ENCODE measurements around the gene ADTRP.
"Not testable (repeated sequence)": the region's sequence is repeated elsewhere in the genome, so short reads cannot be mapped to it uniquely, and the experiment has no call there.

The ADTRP gene

DNA sequence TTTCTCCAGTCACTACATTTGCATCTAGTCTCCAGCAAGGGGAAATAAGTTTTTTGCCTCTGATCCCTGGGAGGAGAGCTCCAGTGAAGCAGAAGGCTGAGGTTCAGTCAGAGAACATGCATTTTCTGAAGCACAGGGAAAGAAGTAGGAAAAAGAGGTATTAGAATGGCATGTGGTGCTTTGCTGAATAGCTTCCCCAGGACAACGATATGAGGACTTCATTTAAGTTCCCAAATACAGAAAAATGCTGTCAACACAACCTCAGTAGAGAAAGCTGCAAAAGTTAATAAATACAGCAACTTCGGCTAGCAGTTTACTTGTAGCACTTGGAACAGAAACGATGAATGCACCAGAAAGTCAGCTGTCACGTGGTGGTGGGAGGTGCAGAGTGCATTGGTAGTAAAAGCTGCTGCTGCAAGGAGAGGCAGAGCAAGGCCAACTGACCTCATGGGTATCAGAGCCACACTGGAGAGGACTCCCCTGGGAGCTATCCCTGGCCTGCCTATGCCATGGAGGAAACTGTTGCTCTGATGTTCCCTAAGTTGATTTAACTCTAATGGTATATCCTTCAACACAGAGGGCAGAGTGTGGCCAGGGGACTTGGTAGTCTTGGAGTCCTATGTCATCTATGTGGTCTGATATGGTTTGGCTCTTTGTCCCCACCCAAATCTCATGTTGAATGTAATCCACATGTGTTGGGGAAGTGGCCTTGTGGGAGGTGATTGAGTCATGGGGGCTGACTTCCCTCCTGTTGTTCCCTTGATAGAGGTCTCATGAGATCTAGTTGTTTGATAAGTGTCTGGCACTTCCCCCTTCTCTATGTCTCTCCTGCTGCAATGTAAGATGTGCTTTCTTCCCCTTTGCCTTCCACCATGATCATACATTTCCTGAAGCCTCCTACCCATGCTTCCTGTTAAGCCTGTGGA is 85.9 kb downstream of the ADTRP start:
- no peak for DNase-seq (ENCODE audit: low read depth in 2 of 2)

DNA sequence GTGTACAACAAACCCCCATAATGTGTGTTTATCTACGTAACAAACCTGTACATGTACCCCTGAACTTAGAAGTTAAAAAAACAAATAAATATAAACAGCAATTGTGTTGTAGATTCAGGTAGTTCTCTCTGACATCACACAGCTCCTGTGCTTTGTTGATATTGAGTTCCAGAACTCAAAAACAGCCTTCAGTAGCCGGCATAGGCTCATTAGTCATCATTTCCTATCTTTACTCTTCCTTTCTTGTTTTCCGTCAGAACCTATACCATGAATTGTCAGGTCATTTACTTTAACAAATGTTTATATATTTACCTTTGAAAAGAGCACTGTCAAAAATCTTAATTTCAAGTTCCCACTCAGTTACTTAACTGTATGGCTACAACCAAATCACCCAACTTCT is 88.8 kb downstream of the ADTRP start:
- no peak for DNase-seq (ENCODE audit: low read depth in 2 of 2)

DNA sequence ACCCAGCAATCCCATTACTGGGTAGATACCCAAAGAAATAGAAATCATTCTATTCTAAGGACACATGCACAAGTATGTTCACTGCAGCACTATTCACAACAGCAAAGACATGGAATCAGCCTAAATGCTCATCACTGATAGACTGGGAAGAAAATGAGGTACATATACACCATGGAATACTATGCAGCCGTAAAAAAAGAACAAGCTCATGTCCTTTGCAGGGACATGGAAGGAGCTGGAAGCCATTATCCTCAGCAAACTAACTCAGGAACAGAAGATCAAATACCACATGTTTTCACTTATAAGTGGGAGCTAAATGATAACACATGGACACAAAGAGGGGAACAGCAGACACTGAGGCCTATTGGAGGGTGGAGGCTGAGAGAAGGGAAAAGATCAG is 89.2 kb downstream of the ADTRP start:
- DNase-seq (ENCODE audit: low read depth in 2 of 2): not testable (repeated sequence)

DNA sequence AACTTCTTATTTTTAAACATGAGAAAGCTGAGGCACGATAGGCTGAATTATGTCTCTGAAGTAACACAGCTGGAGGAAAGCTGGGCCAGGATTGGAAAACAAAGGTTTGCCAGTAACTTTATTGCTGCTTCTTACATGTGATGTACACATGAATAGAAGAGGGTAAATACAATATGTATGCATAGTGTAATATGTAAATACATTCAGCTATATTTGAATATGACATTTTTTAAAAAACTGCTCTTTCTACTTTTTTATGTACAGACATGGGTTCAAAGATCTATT is 90.2 kb downstream of the ADTRP start:
- no peak for DNase-seq (ENCODE audit: low read depth in 2 of 2)

DNA sequence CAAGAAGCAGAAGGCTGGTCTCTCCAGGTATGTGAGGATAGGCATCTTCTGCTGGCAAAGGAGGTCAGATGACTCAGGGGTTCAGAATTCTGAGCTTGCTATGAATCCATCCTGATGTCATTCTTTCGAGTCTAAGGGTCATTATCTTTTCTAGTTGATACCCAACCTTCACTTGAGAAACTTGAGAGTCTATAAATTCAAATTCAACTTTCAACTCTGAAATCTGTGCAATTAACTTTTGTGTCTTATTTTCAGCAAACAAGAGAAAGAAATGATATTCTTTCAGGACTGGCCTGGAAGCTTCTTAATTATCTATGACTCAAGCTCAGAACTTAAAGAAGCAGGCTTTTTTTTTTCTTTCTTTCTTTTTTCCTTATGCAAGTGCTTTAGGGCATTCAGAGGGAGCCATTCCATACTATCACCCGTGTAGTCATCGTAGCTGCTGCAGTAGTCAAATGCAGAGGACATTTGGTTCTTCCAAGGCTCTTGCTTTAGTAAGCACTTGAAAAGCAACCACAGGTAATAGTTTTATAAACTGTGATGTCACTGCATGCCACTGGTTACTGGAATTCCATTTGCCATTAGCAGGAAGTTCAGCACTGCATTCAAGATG is 93.0 kb downstream of the ADTRP start:
- DNase-seq (ENCODE audit: low read depth in 2 of 2): no peak

DNA sequence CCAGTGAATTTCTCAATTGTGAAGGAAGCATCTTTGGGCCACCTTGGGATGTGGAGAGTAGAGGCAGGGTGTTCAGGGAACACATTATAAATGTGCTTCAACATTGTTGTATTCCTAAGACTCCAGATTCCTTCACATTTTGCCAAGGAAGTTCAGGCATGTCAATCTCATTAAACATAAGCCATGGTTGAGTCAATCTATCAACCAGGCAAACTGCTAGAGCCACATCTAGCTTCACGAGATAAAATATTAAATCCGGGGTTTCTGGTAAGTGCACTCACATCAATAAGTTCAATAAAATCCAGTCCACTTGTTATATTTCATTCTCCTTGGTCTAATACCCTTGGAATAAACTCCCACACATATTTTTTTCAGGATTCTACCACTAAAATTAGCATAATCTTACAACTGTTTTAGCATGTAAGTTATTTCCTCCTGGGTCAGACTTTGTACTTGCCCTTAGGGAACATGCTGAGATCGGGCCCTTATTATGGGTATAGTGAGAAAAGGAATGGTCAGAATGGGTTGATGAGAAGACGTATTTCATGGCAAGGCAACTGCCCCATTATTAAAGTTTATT is 93.6 kb downstream of the ADTRP start:
- DNase-seq (ENCODE audit: low read depth in 2 of 2): no peak

DNA sequence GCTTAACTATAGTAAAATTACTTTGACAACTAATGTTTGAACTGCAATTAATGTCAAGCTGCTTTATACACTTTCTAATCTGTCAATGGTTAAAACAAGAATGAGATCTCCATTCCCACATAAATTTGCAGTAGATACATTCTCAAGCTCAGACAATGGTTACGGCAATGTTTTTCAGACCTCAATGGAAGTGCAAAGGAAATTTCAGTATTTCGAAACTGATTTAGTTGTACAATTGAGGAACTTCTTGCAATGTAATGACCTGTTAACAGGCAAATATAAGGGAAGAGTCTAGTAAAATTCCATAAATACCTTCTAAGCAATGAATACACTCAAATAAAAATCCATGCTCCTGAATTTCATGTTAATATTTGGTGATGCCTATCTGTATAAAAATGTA is 94.7 kb downstream of the ADTRP start:
- DNase-seq (ENCODE audit: low read depth in 2 of 2): no peak

DNA sequence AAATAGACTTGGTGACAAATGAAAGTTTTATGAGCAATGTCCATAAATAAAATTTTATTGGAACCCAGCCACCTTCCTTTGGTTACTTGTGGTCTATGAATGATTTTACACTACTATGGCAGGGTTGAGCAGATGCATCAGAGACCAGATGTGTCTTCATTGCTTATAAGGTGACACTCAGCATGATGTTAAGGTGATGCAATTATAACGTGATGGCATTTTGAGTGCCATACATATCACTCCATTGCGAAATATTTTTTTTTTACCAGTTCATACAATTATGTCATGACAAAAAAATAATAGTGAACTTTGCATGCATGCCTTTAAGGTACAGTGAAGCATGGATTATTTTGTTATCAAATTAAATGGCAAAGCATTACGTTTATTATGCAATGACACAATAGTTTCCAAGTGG is 96.0 kb downstream of the ADTRP start:
- DNase-seq (ENCODE audit: low read depth in 2 of 2): no peak

DNA sequence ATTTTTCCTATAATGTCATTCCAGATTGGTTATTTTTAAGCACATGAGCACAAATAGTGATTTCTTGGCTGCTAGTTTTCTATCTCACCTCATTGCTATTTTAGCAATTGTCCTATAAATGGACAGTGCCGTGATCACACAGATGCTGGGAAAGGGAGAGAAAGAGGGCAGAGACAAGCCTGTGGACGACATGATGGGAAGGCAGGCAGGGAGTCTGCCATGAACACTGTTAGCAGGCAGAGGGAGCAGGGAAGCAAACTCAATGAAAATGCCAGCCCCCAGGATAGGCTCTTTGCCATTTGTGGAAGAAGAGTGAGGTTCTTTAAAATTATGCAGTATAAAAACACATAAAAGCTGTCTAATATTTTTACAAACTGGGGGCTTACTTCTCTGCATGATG is 96.8 kb downstream of the ADTRP start:
- no peak for DNase-seq (ENCODE audit: low read depth in 2 of 2)

DNA sequence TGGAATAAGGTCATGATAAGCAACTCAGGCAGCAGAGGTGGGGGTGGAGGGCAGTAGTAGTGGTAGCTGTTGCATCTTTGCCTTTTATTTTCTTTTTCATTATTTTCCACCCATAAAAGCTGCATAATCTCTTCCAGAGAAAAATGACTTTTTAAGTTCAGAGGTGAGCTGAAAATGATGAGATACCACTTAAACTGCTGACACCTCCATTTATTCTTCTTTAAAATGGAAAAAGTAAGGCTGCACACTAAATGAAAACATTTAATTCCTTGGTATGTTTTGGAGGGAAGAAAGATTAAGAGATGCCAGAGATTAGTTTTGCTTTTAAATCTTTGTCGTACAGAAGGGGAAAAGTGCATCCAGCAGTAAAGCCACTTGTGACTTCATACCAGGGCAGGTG is 97.2 kb downstream of the ADTRP start:
- no peak for DNase-seq (ENCODE audit: low read depth in 2 of 2)

DNA sequence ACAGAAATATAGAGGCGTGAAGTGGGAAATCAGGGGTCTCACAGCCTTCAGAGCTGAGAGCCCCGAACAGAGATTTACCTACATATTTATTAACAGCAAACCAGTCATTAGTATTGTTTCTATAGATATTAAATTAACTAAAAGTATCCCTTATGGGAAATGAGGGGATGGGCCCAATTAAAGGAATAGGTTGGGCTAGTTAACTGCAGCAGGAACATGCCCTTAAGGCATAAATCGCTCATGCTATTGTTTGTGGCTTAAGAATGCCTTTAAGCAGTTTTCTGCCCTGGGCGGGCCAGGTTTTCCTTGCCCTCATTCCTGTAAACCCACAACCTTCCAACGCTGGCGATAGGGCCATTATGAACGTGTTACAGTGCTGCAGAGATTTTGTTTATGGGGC is 98.1 kb downstream of the ADTRP start:
- not testable (repeated sequence) for DNase-seq (ENCODE audit: low read depth in 2 of 2)

DNA sequence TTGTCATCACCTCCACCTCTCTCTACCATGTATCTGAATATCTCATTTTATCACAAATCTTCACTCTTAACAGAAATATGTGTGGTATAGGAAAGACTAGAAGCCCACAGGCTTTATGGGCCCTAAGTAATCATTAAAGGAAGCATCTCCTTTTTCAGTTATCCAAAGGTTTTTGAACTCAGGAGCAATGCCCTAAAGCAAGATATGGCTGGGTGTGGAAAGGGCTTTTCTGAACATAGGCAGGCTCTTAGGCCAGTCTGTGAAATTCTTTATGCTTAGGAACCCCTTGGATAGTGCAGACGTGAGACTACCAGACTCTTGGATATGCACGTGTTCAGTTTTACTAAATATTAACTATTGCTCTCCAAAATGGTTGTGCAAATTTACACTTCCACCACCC is 99.5 kb downstream of the ADTRP start:
- no peak for DNase-seq (ENCODE audit: low read depth in 2 of 2)

DNA sequence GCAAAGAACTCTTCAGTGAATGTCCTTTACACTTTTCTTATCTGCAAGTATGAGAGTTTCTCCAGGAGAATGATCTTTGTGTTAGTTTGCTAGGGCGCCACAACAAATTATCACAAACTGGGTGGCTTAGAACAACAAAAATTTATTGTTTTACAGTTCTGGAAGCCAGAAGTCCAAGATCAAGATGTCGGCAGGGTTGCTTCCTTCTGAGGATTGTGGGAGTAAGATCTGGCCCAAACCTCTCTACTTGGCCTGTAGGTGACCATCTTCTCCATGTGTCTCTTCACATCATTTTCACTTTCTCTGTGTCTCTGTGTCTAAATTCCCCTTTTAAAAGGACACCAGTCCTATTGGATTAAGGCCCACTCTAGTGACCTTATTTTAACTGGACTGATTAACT is 103.0 kb downstream of the ADTRP start:
- DNase-seq (ENCODE audit: low read depth in 2 of 2): no peak

DNA sequence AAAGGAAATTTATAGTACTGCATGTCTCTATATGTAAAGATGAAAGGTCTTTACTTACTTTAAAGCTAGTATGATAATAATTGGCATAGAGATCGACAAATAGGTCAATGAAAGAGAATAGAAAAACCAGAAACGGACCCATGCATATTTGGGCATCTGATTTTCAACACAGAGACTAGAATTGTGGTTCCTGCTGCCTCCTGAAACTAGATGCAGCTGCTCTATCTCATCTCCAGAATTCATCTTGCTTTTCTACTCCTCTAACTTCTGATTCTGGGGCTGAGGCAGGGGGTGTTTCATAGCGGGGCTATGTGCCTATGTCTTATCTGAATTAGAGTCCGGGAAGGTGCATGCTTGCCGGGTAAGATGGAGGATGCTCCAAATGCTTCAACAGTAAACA is 105.9 kb downstream of the ADTRP start:
- DNase-seq (ENCODE audit: low read depth in 2 of 2): no peak

DNA sequence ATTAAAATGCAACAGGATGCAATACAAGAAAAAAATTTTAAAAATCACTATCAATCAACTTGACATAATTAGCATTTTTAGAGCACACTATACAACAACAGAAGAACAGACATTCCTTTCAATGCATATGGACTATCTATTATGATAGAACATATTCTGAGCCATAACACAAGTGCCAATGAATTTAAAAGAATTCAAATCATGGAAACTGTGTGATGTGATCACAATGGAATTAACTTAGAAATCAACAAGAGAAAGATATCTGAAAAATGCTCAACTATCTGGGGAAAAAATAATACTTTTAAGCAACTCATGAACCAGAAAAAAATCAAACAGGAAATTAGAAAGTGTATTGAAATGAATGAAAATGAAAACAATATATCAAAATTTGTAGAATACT is 106.3 kb downstream of the ADTRP start:
- DNase-seq (ENCODE audit: low read depth in 2 of 2): no peak

DNA sequence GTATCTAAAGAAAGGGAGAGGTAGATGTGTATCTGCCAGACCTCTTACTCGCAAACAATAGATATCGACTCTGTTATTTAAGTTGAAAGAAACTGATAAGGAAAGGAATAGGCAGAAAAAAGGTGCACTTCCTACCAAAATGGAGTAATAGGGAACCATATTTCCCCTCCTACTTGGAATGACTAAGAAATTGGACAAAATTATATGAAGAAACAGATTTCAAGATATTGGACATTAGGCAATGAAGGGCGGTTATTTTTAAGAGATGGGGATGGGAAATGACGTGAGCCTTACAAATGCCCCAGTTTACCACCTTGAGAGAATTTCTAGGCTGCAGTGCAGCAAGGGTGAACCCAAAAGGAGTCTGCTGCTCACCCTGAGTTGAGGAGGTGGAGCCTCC is 108.9 kb downstream of the ADTRP start:
- no peak for DNase-seq (ENCODE audit: low read depth in 2 of 2)

DNA sequence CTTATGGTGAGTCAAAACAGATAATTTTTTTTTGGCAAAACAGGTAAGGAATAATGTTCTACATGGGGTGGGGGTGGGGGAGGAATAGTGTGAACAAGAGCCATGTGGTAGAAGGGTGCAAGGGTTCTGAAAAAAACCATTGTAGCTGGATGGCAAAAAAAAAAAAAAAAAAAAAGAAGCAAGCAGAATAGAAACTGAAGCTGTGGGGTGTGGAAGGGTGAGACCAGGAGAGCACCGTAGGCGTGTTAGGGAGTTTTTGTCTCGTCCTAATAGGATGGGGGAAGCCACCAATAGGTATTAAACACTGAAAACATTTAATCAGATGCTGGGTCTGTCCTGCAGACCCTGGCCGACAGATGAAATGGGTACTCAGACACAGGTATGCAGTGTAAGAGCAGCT is 110.1 kb downstream of the ADTRP start:
- no peak for DNase-seq (ENCODE audit: low read depth in 2 of 2)

DNA sequence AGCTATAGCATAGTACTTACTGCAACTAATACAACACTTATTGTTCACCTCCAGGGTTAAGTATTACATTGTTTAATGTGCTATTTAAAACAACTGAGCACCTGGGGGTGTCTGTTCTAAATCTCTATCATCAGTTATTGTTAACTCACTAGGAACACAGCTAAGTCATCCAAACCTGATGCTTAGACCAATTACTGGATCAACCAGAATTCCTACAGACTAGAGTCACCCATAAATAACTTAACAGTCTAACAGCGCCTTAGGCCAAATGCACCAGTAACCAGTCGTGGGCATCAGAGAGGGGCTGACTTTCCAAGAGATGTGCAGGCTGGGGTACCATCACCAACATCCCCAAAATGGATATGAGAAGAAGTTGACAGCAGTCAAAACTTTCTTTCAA is 110.7 kb downstream of the ADTRP start:
- no peak for DNase-seq (ENCODE audit: low read depth in 2 of 2)

DNA sequence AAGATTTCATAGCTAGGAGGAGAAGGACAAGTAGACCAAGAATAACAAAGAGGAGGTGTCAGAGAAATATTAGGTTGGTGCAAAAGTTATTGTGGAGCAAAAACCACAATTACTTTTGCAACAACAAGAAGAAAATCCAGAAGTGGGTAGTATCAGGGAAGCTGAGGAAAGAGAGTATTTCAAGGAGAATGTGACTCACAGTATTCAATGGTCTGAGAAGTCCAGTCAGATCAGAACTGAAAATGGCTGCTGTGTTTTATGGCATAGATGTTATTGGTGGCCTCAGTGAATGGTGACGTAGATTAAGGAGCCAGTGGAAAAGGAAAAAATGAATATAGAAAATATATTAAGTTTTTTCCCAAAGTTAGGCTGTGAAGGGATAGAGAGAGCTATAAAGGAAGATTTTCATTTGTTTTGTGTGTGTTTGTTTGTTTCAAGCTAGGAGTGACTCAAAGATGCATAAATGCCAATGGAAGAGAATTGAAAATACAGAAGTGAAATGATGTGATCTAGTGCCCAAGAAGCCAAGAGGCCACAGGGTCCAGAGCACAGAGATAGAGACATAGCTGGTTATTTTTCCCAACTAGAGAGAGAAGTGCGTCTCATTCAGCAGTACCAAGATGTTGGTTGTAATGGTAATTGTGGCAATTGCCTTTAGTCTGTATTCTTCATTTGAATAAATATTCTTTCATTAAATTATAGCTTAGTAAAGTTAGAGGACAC is 112.8 kb downstream of the ADTRP start:
- no peak for DNase-seq (ENCODE audit: low read depth in 2 of 2)

Data from stimulated activated CD4-positive, alpha-beta T cell treated with anti-CD3 and anti-CD28 coated beads, Interleukin-1b, Interleukin-23, amount 100 ng/mL, for 1 hour (primary cell).